HG03196 (cell line): ENCODE data around the gene IFNA8.
"Not testable (repeated sequence)": the region's sequence is repeated elsewhere in the genome, so short reads cannot be mapped to it uniquely, and the experiment has no call there.

Source experiments
- ATAC-seq: cut with Tn5 transposase; IDR thresholded peaks from one replicate; pipeline ENCODE4 v1.9.1; 2021; ENCODE audit not compliant: unreplicated experiment

The IFNA8 gene

GRCh38 chr9:21408817-21409216, at the start of gene IFNA8:
Gene IFNA8, plus strand, starts transcription at chr9:21409117. Its CDS starts 60 bp downstream, at chr9:21409177.
- no peak for ATAC-seq

GRCh38 chr9:21362287-21362686, 46.6 kb upstream of the IFNA8 start:
- no peak for ATAC-seq

DNA sequence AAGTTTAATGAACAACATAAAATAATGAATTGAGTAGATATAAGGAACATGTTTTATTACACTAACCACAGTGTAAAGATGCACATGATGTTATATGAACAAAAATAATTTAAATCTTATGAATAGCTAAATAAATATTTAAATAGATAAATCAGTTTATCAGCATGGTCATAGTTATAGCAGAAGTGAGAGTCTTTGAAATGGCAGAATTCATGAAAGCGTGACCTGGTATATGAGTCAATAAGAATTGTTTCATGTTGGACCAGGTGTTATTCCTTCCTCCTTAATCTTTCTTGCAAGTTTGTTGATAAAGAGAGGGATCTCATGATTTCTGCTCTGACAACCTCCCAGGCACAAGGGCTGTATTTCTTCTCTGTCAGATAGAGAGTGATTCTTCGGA, 41.7 kb upstream of the IFNA8 start:
- ATAC-seq, result peak; percentile 81

DNA sequence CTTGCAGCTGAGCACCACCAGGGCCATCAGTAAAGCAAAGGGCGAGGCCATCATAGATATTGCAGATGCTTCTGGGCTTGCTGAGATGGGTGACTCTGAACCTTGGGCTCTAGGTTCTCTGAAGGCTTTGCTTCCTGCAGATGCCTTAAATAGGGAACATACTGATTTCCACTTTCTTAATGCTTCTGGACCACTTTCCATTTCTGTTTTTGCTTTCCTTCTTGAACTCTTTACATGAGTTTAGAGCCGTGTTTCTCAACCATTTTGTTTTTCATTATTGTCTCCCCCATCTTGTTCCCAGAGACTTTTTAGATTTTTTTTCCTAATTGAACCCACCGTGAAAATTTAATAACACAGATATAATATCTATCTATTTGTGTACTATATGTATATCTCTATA, 41.0 kb upstream of the IFNA8 start, which contains the start of gene IFNA13:
Gene IFNA13, minus strand, starts transcription at position 101 of the 400 bp plus-strand sequence. Its CDS starts 47 bp downstream, at position 54.
- no peak for ATAC-seq

DNA sequence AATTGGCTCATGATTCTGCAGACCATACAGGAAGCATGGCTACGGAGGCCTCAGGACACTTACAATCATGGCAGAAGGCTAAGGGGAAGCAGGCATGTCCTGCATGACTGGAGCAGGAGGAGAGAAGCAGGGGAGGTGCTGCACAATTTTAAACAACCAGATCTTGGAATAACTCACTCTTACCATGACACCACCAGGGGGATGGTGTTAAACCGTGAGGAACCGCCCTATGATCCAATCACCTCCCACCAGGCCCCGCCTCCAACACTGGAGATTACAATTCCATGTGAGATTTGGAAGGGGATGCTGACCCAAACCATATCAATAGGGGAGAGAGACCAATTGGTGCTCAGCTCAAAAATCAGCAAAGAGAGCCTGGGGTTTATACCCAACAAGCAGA, 37.5 kb upstream of the IFNA8 start:
- ATAC-seq, result not testable (repeated sequence)

GRCh38 chr9:21381448-21382339, 27.2 kb upstream of the IFNA8 start:
- peak; percentile 97 for ATAC-seq

GRCh38 chr9:21383627-21384026, 25.3 kb upstream of the IFNA8 start:
- ATAC-seq, result no peak

- ATAC-seq, result no peak
These were observed 23.7 kb upstream of the IFNA8 start, which contains the start of gene IFNA2 for GRCh38 chr9:21385131-21385670. Gene IFNA2, minus strand, starts transcription at chr9:21385398. Its CDS starts 69 bp downstream, at chr9:21385329.

GRCh38 chr9:21392270-21392669, 16.6 kb upstream of the IFNA8 start:
- peak; percentile 65 for ATAC-seq

- peak; percentile 81 for ATAC-seq
These were observed 12.9 kb upstream of the IFNA8 start for GRCh38 chr9:21395778-21396717.

DNA sequence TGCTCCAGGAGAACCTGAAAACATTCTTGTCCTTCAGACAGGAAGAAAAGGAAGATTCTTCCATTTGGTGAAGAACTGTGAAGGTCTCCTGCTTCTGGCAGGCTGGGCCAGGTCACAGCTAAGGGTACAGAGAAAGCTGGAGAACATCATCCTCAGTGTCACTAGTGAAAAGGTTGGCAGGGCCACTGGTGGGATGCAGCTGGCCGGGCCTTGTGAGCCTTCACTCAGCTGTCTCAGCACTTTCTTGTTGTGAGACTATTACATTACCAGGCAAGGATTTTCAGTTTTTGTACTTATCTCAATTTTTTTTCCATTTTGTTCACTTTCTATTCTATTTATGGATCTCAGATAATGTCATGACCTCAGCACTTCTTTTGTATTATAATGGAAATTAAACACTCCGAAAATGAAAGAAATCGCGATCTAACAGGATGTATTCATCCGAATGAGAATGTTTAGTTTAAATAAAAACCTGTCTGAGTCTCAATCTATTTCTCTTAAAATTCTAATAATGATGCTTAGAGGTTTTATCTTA, 9.9 kb upstream of the IFNA8 start:
- no peak for ATAC-seq

DNA sequence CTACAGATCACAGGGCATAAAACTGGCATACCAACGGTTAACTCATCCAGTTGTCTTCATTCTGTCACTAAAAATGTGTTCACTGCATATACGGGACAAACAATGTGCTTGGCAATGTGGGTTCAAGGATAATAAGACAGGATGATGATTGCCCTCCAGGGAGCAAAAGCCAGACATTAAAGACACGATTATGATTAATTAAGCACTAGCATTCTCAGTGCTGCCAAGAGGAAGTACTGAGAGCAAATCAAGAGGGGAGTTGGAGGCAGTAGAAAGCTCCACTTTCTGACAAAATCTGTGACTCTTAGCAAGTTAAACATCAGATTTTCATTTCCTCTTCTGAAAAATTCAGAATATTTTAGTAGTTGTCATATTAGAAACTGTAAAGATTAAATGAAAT, 9.0 kb upstream of the IFNA8 start:
- ATAC-seq, result no peak

GRCh38 chr9:21402386-21403251, 6.3 kb upstream of the IFNA8 start:
- ATAC-seq, result peak; percentile 63

- no peak for ATAC-seq
These were observed 4.8 kb upstream of the IFNA8 start for GRCh38 chr9:21404146-21404545.

DNA sequence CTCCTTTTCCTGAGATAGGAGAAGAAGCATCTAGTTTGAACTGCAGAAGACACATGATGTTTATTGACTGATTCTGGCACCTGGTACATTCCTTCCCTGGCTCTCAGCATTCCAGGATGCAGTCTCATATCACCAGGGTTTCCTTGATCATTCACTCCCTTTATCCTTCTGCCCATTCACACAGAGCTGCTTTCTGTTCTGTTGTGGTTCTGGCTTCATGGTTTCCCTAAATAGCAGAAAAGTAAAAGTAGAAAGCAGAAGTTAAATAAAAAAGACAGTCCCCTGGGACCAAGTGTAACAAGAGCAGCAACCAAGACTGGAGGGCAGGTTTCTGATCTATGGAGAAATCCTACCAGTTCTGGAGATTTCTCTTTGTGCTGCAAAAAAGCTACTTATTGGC, 3.2 kb downstream of the IFNA8 start:
- no peak for ATAC-seq

DNA sequence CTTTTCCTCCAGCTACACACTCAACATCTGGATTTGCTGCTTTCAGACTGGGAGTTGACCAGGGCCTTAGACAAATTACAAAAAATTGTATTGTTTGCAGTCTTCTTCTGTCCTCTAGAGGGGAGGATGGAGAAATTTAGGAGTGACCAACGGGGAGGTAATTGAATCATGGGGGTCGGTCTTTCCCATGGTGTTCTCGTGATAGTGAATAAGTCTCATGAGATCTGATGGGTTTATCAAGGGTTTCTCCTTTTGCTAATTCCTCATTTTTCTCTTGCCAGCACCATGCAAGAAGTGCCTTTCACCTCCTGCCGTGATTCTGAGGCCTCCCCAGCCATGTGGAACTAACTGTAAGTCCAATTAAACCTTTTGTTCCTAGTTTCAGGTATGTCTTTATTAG, 4.2 kb downstream of the IFNA8 start:
- no peak for ATAC-seq

GRCh38 chr9:21413624-21414023, 4.7 kb downstream of the IFNA8 start:
- no peak for ATAC-seq

DNA sequence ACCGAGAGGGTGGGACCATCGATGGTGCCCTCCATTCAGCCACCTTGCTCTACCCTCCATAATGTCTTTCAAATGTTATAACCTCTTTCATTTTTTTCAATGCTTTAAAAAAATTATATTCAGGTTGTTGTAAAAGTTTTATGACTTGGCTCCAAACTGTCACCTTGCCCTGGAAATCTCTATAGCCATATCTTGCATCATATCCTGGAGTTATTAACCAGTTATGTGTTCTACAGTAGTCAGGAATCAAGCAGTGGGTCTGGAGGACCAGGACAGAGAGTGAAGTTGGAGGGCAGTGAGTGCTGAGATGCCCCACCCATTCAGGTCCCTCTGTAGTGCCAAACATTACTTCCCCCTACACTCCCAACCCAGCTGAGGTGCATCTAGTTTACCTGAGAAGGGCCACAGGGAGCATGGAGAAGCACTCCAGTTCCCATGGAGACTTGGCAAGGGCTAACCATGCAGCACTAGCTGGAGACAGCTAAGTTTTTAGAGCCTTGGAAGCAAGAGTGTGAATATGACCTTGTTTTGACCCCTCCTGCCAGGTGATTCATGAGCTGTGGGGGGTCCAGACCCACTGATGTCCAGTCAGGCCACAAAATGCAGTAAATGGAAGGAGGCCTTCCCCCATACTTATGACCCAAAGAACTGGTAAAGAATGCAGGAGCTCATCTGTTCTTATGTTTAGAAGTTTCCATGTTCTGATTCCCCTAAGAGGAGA, 5.5 kb downstream of the IFNA8 start:
- no peak for ATAC-seq
